SK-N-SH (cell line): ENCODE data around the gene SORBS1. TPM values are rescaled to one million over a fixed set of nuclear protein-coding genes. Genes with fewer than 3 reads are reported as not detected.

Experiments used
- CTCF ChIA-PET: fragments of 300-600, 350-600 bp; formaldehyde crosslinking; extraction: SDS; loops from one replicate; lab custom pipeline; 2021; lab: Yijun Ruan, JAX
- POLR2A ChIA-PET: fragments of 350-600 bp; sonication (Branson Sonifier 250); formaldehyde crosslinking; extraction: SDS; loops from one replicate; lab custom pipeline; 2020; ENCODE audit warnings: antibody characterized with exemption, inconsistent platforms; lab: Yijun Ruan, JAX
- DNase-seq: peaks from one replicate; pipeline ENCODE4 v3.0.0; 2012
- H2AFZ ChIP-seq: fragments of 200-600 bp; sonication (generic); 2 replicates; pipeline ENCODE4 v1.8.1; 2016; ENCODE audit warnings: antibody characterized with exemption, mild to moderate bottlenecking, low read depth
- H3F3A ChIP-seq: fragments of 200-600 bp; sonication (generic); replicated peaks from 2 replicates; pipeline ENCODE3; 2016; ENCODE audit warnings: antibody characterized with exemption, mild to moderate bottlenecking; ENCODE audit not compliant: insufficient read depth
- H3K27ac ChIP-seq, 2 experiments: fragments of 200-500 bp in 1 of 2; fragments of 200-600 bp in 1 of 2; sonication (Bioruptor generic) in 1 of 2; sonication (generic), shearing (Covaris generic) in 1 of 2; 2 replicates each; pipeline versions ENCODE4 v1.5.1 to v1.6.1; 2014 to 2016; ENCODE audit warnings: low read depth in 2 of 2, inconsistent platforms in 1 of 2, low read length in 1 of 2, mild to moderate bottlenecking in 1 of 2, mixed read lengths in 1 of 2
- H3K27me3 ChIP-seq: fragments of 200-600 bp; sonication (generic), shearing (Covaris generic); 2 replicates; pipeline ENCODE4 v1.6.1; 2016; ENCODE audit warnings: mixed run types; ENCODE audit not compliant: insufficient read depth
- H3K36me3 ChIP-seq, 2 experiments: fragments of 200-500 bp in 1 of 2; fragments of 200-600 bp in 1 of 2; sonication (Bioruptor generic) in 1 of 2; sonication (generic) in 1 of 2; replicated peaks in 1 of 2; 2 replicates each; pipeline versions ENCODE3 to v1.5.1; 2014 to 2016; ENCODE audit warnings: low read length in 1 of 2, mild to moderate bottlenecking in 1 of 2; ENCODE audit not compliant: insufficient read depth in 2 of 2, control insufficient read depth in 1 of 2
- H3K4me1 ChIP-seq, 2 experiments: fragments of 200-500 bp in 1 of 2; fragments of 200-600 bp in 1 of 2; sonication (Bioruptor generic) in 1 of 2; sonication (generic), shearing (Covaris generic) in 1 of 2; 2 replicates each; pipeline versions ENCODE4 v1.5.1 to v1.6.1; 2014 to 2016; ENCODE audit warnings: low read depth in 1 of 2, low read length in 1 of 2, mixed run types in 1 of 2; ENCODE audit not compliant: insufficient read depth in 2 of 2, control insufficient read depth in 1 of 2
- H3K4me2 ChIP-seq: fragments of 200-600 bp; sonication (generic), shearing (Covaris generic); 2 replicates; pipeline ENCODE4 v1.6.1; 2017; ENCODE audit warnings: mixed run types
- H3K4me3 ChIP-seq, 2 experiments: fragments of 200-500 bp in 1 of 2; fragments of 200-600 bp in 1 of 2; sonication (Bioruptor generic) in 1 of 2; sonication (generic), shearing (Covaris generic) in 1 of 2; 2 replicates each; pipeline versions ENCODE4 v1.5.1 to v1.8.1; 2014 to 2016; ENCODE audit warnings: low read depth in 2 of 2, inconsistent platforms in 1 of 2, low read length in 1 of 2, mild to moderate bottlenecking in 1 of 2, mixed read lengths in 1 of 2, moderate library complexity in 1 of 2
- H3K79me2 ChIP-seq: fragments of 200-600 bp; sonication (generic); 2 replicates; pipeline ENCODE4 v1.8.1; 2017; ENCODE audit warnings: mild to moderate bottlenecking; ENCODE audit not compliant: insufficient read depth
- H3K9ac ChIP-seq: fragments of 200-600 bp; sonication (generic); 2 replicates; pipeline ENCODE4 v1.6.1; 2017; ENCODE audit warnings: mixed run types
- H3K9me2 ChIP-seq: fragments of 200-600 bp; sonication (generic); 2 replicates; pipeline ENCODE4 v1.6.1; 2017; ENCODE audit warnings: mixed run types
- H3K9me3 ChIP-seq: fragments of 200-600 bp; sonication (generic); 2 replicates; pipeline ENCODE4 v1.6.1; 2017; ENCODE audit warnings: mixed run types, mild to moderate bottlenecking, moderate library complexity
- H4K20me1 ChIP-seq: fragments of 200-600 bp; sonication (generic); 2 replicates; pipeline ENCODE4 v1.6.1; 2017; ENCODE audit warnings: mild to moderate bottlenecking, mixed run types; ENCODE audit not compliant: insufficient read depth
- CHD2 ChIP-seq: fragments of 150-350 bp; IDR thresholded peaks from 2 replicates; pipeline ENCODE4 v1.6.1; 2018; ENCODE audit warnings: low read length; ENCODE audit not compliant: partially characterized antibody
- EP300 ChIP-seq, 2 experiments: IDR thresholded peaks; 2 replicates each; pipeline versions ENCODE4 v1.4.0 to v1.6.1; 2012; ENCODE audit warnings: borderline replicate concordance in 1 of 2, low read depth in 1 of 2, low read length in 1 of 2
- FOSL2 ChIP-seq: IDR thresholded peaks from 2 replicates; pipeline ENCODE4 v1.4.0; 2012; ENCODE audit warnings: low read depth, mild to moderate bottlenecking, moderate library complexity, borderline replicate concordance
- FOXJ3 ChIP-seq: sonication (generic); formaldehyde crosslinking; IDR thresholded peaks from 2 replicates; pipeline ENCODE4 v1.5.1; 2020; ENCODE audit warnings: mild to moderate bottlenecking, missing genetic modification reagents
- MEF2A ChIP-seq: IDR thresholded peaks from 2 replicates; pipeline ENCODE4 v1.4.0; 2012; ENCODE audit warnings: low read depth, borderline replicate concordance
- SIN3A ChIP-seq: IDR thresholded peaks from 2 replicates; pipeline ENCODE4 v1.6.1; 2012; ENCODE audit warnings: low read depth, mild to moderate bottlenecking, low read length, moderate library complexity, borderline replicate concordance
- YY1 ChIP-seq: IDR thresholded peaks from 2 replicates; pipeline ENCODE4 v1.4.0; 2012; ENCODE audit warnings: low read depth, mild to moderate bottlenecking
- WGBS: methylation state at CpG from one replicate; pipeline ENCODE4 v1.1.6; 2017; ENCODE audit warnings: low lambda C conversion rate; 5-methylcytosine and 5-hydroxymethylcytosine counted together
- polyA plus RNA-seq, 3 experiments: library from polyadenylated mRNA; depleted of rRNA; stranded (reverse); fragments of >200 nt; gene quantifications; 2 replicates each; pipeline ENCODE4 v1.2.3, GENCODE V29; 2012
- TF ChIP-seq, protein P1 (sequence below): fragments of 150-350 bp; IDR thresholded peaks from 2 replicates; pipeline ENCODE4 v1.6.1; 2017; ENCODE audit warnings: antibody characterized with exemption, low read length, low read depth, borderline replicate concordance
- TF ChIP-seq, protein P2 (sequence below): IDR thresholded peaks from 2 replicates; pipeline ENCODE4; 2012
- TF ChIP-seq, protein P3 (sequence below): IDR thresholded peaks from 2 replicates; pipeline ENCODE4 v1.6.1; 2012; ENCODE audit warnings: mild to moderate bottlenecking, low read depth, low read length, moderate library complexity
- TF ChIP-seq, protein P4 (sequence below): fragments of 150-350 bp; IDR thresholded peaks from 2 replicates; pipeline ENCODE4 v1.6.1; 2016; ENCODE audit warnings: mild to moderate bottlenecking, low read depth, low read length

The SORBS1 gene
- polyA plus RNA-seq, 1 of the 3 experiments (the other 2 are of a cell fraction) = 0.36 TPM

DNA sequence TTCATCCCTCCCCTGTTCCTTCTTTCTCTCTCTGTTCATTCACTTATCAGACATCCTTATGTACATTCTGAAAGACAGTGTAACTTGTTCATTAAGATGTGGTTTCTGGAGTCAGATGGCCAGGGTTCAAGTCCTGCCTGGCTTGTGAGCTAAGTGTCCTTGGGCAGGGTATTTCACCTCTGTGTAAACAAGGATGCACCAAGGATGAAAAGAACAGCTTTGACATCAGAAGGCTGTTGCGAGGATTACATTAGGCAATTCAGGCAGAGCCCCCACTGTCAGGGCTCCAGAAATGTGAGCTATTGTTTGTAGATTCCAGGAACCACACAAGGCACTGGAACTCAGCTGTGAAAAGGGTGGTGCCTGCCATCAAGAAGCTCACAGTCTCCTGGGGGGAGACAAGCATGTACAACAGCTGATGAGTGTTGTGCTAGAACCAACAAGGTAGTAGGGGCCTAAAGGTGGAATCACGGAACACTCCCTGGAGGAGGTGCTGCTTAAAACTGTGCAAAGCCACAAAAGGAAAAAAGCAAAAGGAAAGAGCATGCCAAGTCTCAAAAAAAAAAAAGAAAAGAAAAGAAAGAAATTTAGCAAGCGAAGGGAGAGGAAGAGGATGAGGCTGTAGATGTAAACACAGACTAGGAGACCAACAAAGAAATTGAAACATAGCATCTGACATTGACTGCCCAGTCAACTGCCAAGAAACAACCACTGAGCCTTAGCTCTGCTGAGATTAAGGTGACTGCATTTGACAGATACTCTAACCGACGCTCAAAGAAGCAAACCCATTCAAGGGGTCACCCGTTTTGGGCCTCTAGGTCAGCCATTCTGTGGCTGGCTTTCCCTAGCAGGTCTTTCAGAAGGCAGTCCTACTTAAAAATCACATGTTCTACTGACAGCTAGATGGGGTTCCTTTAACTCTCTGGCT lies 282.8 kb downstream of the SORBS1 start (continued):
- no peak for TF ChIP-seq SIN3A
- TF ChIP-seq, protein P1, sequence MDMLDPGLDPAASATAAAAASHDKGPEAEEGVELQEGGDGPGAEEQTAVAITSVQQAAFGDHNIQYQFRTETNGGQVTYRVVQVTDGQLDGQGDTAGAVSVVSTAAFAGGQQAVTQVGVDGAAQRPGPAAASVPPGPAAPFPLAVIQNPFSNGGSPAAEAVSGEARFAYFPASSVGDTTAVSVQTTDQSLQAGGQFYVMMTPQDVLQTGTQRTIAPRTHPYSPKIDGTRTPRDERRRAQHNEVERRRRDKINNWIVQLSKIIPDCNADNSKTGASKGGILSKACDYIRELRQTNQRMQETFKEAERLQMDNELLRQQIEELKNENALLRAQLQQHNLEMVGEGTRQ = no peak
- no peak for TF ChIP-seq CHD2
- TF ChIP-seq FOSL2 = no peak
- TF ChIP-seq YY1 = no peak
- TF ChIP-seq, protein P2, sequence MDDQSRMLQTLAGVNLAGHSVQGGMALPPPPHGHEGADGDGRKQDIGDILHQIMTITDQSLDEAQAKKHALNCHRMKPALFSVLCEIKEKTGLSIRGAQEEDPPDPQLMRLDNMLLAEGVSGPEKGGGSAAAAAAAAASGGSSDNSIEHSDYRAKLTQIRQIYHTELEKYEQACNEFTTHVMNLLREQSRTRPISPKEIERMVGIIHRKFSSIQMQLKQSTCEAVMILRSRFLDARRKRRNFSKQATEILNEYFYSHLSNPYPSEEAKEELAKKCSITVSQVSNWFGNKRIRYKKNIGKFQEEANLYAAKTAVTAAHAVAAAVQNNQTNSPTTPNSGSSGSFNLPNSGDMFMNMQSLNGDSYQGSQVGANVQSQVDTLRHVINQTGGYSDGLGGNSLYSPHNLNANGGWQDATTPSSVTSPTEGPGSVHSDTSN = no peak
- no peak for TF ChIP-seq FOXJ3
- no peak for TF ChIP-seq EP300 (IDR thresholded peaks at IDR 0.05; ENCODE audit: borderline replicate concordance in 1 of 2, low read depth in 1 of 2, low read length in 1 of 2)
- TF ChIP-seq, all 33 proteins: peak for 0

DNA sequence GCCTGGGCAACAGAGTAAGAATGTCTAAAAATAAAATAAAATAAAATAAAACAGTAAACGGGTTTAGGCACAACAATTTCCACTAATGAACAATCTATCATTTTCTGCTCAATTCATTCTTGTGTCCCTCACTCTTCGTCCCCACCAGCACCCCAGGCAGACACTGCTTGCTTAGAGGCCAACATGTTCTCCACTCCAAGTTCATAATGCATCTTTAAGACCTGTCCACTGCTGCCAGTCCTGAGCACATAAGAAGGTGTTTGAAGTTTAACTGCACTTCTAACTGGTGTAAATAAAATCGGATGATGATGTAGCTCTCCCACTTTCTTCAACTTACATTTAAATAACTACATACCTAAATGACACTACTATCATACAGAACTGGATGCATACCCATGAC lies 283.6 kb downstream of the SORBS1 start:
- no peak overlapping the region for H3K4me2 ChIP-seq
- no peak overlapping the region for H2AFZ ChIP-seq
- H3K4me3 ChIP-seq = no peak overlapping the region
- H3K79me2 ChIP-seq = peaks cover 89% of the 10 kb centered on the region
- H3K4me1 ChIP-seq = peaks cover 2 to 37% of the 10 kb centered on the region in 2 experiments; a peak in 2 of 4 replicates
- 87% methylated on average over 3 of the region's 3 CpGs for WGBS
- no peaks in the 10 kb centered on the region for H4K20me1 ChIP-seq
- peaks cover 37% of the 10 kb centered on the region for H3F3A ChIP-seq
- no peak overlapping the region for H3K27ac ChIP-seq
- no peaks in the 10 kb centered on the region for H3K9me2 ChIP-seq
- no peaks in the 10 kb centered on the region for H3K36me3 ChIP-seq
- no peaks in the 10 kb centered on the region for H3K27me3 ChIP-seq
- no peak overlapping the region for H3K9ac ChIP-seq
- H3K9me3 ChIP-seq = no peaks in the 10 kb centered on the region
- no peak for DNase-seq
- ChIA-PET CTCF (interaction anchor here (0.7 to 2.9 kb wide), 3 partner anchors 12 to 97 kb away, joined by 4 to 12 read pairs (median 7); no protein-coding TSS in a partner anchor), POLR2A (no interaction called here)
- TF ChIP-seq, protein P3, sequence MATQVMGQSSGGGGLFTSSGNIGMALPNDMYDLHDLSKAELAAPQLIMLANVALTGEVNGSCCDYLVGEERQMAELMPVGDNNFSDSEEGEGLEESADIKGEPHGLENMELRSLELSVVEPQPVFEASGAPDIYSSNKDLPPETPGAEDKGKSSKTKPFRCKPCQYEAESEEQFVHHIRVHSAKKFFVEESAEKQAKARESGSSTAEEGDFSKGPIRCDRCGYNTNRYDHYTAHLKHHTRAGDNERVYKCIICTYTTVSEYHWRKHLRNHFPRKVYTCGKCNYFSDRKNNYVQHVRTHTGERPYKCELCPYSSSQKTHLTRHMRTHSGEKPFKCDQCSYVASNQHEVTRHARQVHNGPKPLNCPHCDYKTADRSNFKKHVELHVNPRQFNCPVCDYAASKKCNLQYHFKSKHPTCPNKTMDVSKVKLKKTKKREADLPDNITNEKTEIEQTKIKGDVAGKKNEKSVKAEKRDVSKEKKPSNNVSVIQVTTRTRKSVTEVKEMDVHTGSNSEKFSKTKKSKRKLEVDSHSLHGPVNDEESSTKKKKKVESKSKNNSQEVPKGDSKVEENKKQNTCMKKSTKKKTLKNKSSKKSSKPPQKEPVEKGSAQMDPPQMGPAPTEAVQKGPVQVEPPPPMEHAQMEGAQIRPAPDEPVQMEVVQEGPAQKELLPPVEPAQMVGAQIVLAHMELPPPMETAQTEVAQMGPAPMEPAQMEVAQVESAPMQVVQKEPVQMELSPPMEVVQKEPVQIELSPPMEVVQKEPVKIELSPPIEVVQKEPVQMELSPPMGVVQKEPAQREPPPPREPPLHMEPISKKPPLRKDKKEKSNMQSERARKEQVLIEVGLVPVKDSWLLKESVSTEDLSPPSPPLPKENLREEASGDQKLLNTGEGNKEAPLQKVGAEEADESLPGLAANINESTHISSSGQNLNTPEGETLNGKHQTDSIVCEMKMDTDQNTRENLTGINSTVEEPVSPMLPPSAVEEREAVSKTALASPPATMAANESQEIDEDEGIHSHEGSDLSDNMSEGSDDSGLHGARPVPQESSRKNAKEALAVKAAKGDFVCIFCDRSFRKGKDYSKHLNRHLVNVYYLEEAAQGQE = 0 out of 2 replicates have a peak, but pooled peaks have one; percentile 53
- no peak for TF ChIP-seq MEF2A
- TF ChIP-seq, protein P4, sequence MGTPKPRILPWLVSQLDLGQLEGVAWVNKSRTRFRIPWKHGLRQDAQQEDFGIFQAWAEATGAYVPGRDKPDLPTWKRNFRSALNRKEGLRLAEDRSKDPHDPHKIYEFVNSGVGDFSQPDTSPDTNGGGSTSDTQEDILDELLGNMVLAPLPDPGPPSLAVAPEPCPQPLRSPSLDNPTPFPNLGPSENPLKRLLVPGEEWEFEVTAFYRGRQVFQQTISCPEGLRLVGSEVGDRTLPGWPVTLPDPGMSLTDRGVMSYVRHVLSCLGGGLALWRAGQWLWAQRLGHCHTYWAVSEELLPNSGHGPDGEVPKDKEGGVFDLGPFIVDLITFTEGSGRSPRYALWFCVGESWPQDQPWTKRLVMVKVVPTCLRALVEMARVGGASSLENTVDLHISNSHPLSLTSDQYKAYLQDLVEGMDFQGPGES = no peak
